ENCODE measurements around the gene PDZK1IP1.

PDZK1IP1 gene

DNA sequence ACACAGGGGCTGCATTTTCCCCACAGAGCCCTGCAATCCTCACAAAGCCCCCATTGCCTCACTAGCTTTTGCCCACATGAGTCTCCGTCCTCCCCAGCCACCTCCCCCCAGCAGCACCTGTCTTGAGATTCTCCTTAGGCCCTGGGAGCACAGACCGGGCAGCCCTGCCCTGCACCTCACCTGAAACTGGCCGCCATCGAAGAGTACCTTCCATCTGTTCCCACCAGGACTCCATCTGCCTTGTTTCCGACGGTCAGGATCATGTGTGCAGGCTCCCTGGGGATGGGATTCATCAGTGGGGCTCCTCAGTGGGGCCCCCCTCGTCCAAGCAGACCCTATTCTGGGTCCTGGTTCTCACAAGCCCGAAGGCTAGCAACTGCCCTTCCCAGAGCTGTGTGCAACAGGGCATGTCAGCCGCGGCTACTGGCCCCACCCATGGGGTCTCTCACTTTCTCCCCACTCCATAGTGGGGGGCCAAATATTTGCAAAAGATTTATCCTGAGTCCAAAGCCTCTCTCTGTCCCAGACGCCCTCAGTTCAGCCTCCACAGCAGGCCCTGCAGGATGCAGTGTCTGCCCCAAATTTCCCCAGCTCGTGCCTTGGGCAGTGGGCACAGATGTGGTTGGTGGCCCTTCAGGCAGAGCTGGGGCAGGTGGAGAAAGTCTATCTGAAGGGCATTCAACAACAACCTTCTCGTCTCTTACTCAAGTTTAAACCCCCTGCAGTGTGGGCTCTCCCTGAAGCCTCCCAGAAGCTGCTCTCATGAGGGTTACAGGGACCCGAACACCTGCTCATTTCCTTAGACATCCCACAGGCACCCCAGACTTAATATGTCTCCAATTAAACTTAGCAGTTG is 4.8 kb downstream of the PDZK1IP1 start:
- peaks cover 36% of the 10 kb centered on the region for H3K27me3 ChIP-seq (ENCODE audit: control insufficient read depth, insufficient read depth, low read length)
- no peak overlapping the region for H3K9ac ChIP-seq (ENCODE audit: low read length)
- H3K27ac ChIP-seq (ENCODE audit: low read depth, low read length) = no peak overlapping the region
- no peak overlapping the region for H3K4me3 ChIP-seq (ENCODE audit: low read depth, low read length)
- H3K9me3 ChIP-seq (ENCODE audit: control insufficient read depth, insufficient read depth, low read depth, low read length) = no peaks in the 10 kb centered on the region
- no peaks in the 10 kb centered on the region for H3K36me3 ChIP-seq (ENCODE audit: control insufficient read depth, insufficient read depth, low read length)
- peaks cover 5% of the 10 kb centered on the region; the same call in 1 of the 2 replicates for H3K4me1 ChIP-seq (ENCODE audit: control insufficient read depth, insufficient read depth, low read length)

DNA sequence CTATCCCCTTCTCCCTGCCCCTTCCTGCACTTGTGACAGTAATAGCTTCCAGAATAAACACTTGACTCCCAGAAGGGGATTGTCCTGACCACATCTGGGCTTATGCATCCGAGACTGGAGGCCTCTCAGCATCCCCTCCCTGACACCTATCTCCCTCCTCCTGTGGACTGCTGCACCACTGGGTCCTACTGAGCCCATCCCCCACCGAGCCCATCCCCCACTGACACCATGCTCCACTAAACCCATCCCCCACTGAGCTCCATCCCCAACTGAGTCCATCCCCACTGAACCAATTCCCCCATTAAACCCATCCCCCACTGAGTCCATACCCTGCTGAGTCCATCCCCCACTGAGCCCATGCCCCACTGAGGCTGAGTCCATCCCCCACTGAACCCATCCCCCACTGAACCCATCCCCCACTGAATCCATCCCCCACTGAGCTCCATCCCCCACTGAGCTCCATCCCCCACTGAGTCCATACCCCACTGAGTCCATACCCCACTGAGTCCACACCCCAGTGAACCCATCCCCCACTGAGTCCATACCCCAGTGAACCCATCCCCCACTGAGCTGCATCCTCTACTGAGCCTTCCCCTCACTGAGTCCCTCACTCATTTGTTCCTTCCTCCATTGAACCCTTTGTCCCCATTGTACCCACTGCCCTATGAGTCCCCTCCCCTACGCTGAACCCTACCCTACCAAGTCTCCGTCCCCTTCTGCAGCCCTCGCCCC is 5.6 kb downstream of the PDZK1IP1 start:
- H3K9ac ChIP-seq (ENCODE audit: low read length) = no peak overlapping the region
- H3K27ac ChIP-seq (ENCODE audit: low read depth, low read length) = no peak overlapping the region
- no peaks in the 10 kb centered on the region for H3K4me1 ChIP-seq (ENCODE audit: control insufficient read depth, insufficient read depth, low read length)
- no peaks in the 10 kb centered on the region for H3K9me3 ChIP-seq (ENCODE audit: control insufficient read depth, insufficient read depth, low read depth, low read length)
- no peak overlapping the region for H3K4me3 ChIP-seq (ENCODE audit: low read depth, low read length)
- peaks cover 38% of the 10 kb centered on the region for H3K27me3 ChIP-seq (ENCODE audit: control insufficient read depth, insufficient read depth, low read length)
- H3K36me3 ChIP-seq (ENCODE audit: control insufficient read depth, insufficient read depth, low read length) = no peaks in the 10 kb centered on the region

DNA sequence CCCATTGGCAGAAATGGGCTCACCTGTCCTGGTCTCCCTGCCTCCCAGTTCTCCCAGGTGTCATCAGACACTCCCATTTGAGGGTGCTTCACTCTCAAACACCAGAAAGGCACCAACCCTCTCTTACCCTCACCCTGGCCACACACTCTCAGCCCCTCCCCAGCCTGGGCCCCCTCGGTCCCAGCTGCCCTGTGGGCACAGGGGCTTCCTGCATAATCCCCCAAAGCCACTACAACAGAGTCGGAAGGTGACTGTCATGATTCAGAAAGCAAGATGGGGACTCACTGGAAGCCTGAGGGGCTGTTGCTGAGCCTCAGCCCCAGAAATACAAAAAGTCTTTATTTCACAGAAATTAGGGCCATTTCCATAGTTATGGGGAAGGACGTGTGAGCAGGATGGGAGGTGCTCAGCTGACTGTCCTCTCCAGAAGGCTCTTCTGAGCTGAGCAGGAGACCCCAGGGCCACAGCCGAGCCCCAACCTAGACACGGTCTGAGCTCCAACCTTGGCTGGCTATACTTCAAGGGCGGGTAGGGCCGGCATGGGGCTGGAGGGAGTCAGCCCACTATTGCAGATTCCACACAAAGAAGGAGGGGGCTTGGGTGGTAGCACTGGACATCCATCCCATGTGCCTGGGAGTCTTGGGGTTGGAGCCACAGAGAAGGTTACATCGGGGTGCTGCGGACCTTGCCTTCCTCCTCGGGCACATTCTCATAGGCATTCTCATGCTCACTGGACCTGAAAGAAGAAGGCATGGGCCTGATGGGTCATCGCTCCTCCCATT is 6.3 kb downstream of the PDZK1IP1 start:
- Histone ChIP-seq H3K4me1 (ENCODE audit: control insufficient read depth, insufficient read depth, low read length) (peaks cover 3% of the 10 kb centered on the region; the same call in 1 of the 2 replicates), H3K4me3 (ENCODE audit: low read depth, low read length) (no peak overlapping the region), H3K27me3 (ENCODE audit: control insufficient read depth, insufficient read depth, low read length) (peaks cover 34% of the 10 kb centered on the region), H3K27ac (ENCODE audit: low read depth, low read length) (no peak overlapping the region), H3K36me3 (ENCODE audit: control insufficient read depth, insufficient read depth, low read length) (no peaks in the 10 kb centered on the region), H3K9me3 (ENCODE audit: control insufficient read depth, insufficient read depth, low read depth, low read length) (no peaks in the 10 kb centered on the region), H3K9ac (ENCODE audit: low read length) (no peak overlapping the region)

- Histone ChIP-seq H3K36me3 (ENCODE audit: control insufficient read depth, insufficient read depth, low read length) (no peaks in the 10 kb centered on the region), H3K4me3 (ENCODE audit: low read depth, low read length) (no peak overlapping the region), H3K27me3 (ENCODE audit: control insufficient read depth, insufficient read depth, low read length) (peaks cover 33% of the 10 kb centered on the region), H3K9ac (ENCODE audit: low read length) (no peak overlapping the region), H3K4me1 (ENCODE audit: control insufficient read depth, insufficient read depth, low read length) (peaks cover 5% of the 10 kb centered on the region; the same call in 1 of the 2 replicates), H3K27ac (ENCODE audit: low read depth, low read length) (no peak overlapping the region), H3K9me3 (ENCODE audit: control insufficient read depth, insufficient read depth, low read depth, low read length) (no peaks in the 10 kb centered on the region)
These were observed 7.1 kb downstream of the PDZK1IP1 start for GRCh38 chr1:47182676-47183235.

- Histone ChIP-seq H3K4me3 (ENCODE audit: low read depth, low read length) (no peak overlapping the region), H3K9me3 (ENCODE audit: control insufficient read depth, insufficient read depth, low read depth, low read length) (no peaks in the 10 kb centered on the region), H3K9ac (ENCODE audit: low read length) (no peak overlapping the region), H3K36me3 (ENCODE audit: control insufficient read depth, insufficient read depth, low read length) (no peaks in the 10 kb centered on the region), H3K4me1 (ENCODE audit: control insufficient read depth, insufficient read depth, low read length) (peaks cover 5% of the 10 kb centered on the region; the same call in 1 of the 2 replicates), H3K27me3 (ENCODE audit: control insufficient read depth, insufficient read depth, low read length) (peaks cover 33% of the 10 kb centered on the region), H3K27ac (ENCODE audit: low read depth, low read length) (no peak overlapping the region)
These were observed 7.7 kb downstream of the PDZK1IP1 start for GRCh38 chr1:47181955-47182675.

DNA sequence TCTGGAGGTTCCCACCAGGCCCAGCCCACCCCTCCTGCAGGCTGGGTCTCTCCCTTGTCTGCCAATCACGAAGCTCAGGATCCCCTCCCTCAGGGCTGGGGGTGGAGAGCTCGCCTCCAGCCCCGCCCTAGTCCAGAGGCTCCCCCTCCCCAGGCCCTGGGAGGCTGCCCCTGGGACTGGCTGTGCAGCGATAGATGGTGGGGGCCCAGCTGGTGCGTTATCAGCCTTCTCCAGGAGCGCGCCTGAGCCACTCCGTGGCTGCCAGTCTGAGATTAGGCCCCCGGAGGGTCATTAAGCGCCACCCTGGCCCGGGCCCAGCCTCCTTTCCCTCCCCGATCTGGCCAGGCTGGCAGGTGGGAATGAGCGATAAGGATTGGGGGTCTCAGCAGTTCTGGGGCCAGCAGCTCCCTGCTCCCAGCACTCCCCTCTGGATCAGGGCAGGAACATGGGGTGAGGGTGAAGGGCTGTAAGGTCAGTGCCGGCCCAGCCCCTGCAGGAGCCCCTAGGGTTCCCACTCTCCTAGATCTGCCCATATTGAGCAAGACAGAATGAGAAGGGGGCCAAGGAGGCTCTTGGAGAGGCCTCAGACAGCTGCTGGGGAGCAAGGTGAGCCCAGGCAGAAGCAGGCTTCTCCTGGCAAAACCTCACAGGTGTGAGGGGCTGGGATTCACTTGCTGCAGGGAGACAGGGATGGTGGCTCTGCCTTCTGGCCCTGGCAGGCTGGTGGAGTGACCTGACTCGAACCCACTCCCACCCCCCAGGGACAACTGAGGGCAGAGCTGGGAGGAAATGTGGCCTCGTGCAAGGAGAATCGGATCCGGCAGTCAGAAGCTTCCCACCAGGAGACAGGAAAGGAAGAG is 8.5 kb downstream of the PDZK1IP1 start:
- Histone ChIP-seq H3K36me3 (ENCODE audit: control insufficient read depth, insufficient read depth, low read length) (no peaks in the 10 kb centered on the region), H3K4me1 (ENCODE audit: control insufficient read depth, insufficient read depth, low read length) (peaks cover 5% of the 10 kb centered on the region; the same call in 1 of the 2 replicates), H3K4me3 (ENCODE audit: low read depth, low read length) (no peak overlapping the region), H3K9me3 (ENCODE audit: control insufficient read depth, insufficient read depth, low read depth, low read length) (no peaks in the 10 kb centered on the region), H3K27me3 (ENCODE audit: control insufficient read depth, insufficient read depth, low read length) (peaks cover 33% of the 10 kb centered on the region), H3K9ac (ENCODE audit: low read length) (no peak overlapping the region), H3K27ac (ENCODE audit: low read depth, low read length) (no peak overlapping the region)

GRCh38 chr1:47180603-47181094 is 9.2 kb downstream of the PDZK1IP1 start:
- H3K4me1 ChIP-seq (ENCODE audit: control insufficient read depth, insufficient read depth, low read length) = peaks cover 5% of the 10 kb centered on the region; the same call in 1 of the 2 replicates
- H3K36me3 ChIP-seq (ENCODE audit: control insufficient read depth, insufficient read depth, low read length) = no peaks in the 10 kb centered on the region
- no peaks in the 10 kb centered on the region for H3K9me3 ChIP-seq (ENCODE audit: control insufficient read depth, insufficient read depth, low read depth, low read length)
- peaks cover 31% of the 10 kb centered on the region for H3K27me3 ChIP-seq (ENCODE audit: control insufficient read depth, insufficient read depth, low read length)
- H3K4me3 ChIP-seq (ENCODE audit: low read depth, low read length) = no peak overlapping the region
- no peak overlapping the region for H3K9ac ChIP-seq (ENCODE audit: low read length)
- no peak overlapping the region for H3K27ac ChIP-seq (ENCODE audit: low read depth, low read length)

- Histone ChIP-seq H3K4me1 (ENCODE audit: control insufficient read depth, insufficient read depth, low read length) (peaks cover 5% of the 10 kb centered on the region; the same call in 1 of the 2 replicates), H3K4me3 (ENCODE audit: low read depth, low read length) (no peak overlapping the region), H3K9ac (ENCODE audit: low read length) (no peak overlapping the region), H3K27ac (ENCODE audit: low read depth, low read length) (no peak overlapping the region), H3K36me3 (ENCODE audit: control insufficient read depth, insufficient read depth, low read length) (no peaks in the 10 kb centered on the region), H3K9me3 (ENCODE audit: control insufficient read depth, insufficient read depth, low read depth, low read length) (no peaks in the 10 kb centered on the region), H3K27me3 (ENCODE audit: control insufficient read depth, insufficient read depth, low read length) (peaks cover 26% of the 10 kb centered on the region)
These were observed 9.8 kb downstream of the PDZK1IP1 start for GRCh38 chr1:47179988-47180563.
